Omental fat pad (tissue), 4 donors: ENCODE measurements around the gene MAPK10. TPM values are rescaled to one million over a fixed set of nuclear protein-coding genes. Genes with fewer than 3 reads are reported as not detected.

Experiments
- ATAC-seq: fragments of 150-250 bp; one replicate; pipeline ENCODE4 v1.9.1; 2016; ENCODE audit warnings: mild to moderate bottlenecking, moderate library complexity; ENCODE audit not compliant: low FRiP score
- DNase-seq: peaks from one replicate; pipeline ENCODE4 v3.0.0-alpha.2; 2019; ENCODE audit warnings: low spot score
- total RNA-seq, 4 donors: library from RNA; depleted of rRNA; stranded (reverse); fragments of >200 nt; gene quantifications; one replicate each; pipeline ENCODE4 v1.1.0, GENCODE V29; 2016
- TF ChIP-seq, protein P1 (sequence below), 3 donors: fragments of 450-650 bp; IDR thresholded peaks; one replicate each; pipeline ENCODE4 v1.5.1; 2016 to 2017; ENCODE audit warnings: antibody characterized with exemption in 3 of 3, mild to moderate bottlenecking in 3 of 3, moderate library complexity in 2 of 3

MAPK10 gene
- total RNA-seq, 4 donors from 2014 or later: 38.5 to 51.3 (median 41.4) TPM

GRCh38 chr4:86307432-86307831, 52.4 kb downstream of the MAPK10 start:
- TF ChIP-seq, protein P1, sequence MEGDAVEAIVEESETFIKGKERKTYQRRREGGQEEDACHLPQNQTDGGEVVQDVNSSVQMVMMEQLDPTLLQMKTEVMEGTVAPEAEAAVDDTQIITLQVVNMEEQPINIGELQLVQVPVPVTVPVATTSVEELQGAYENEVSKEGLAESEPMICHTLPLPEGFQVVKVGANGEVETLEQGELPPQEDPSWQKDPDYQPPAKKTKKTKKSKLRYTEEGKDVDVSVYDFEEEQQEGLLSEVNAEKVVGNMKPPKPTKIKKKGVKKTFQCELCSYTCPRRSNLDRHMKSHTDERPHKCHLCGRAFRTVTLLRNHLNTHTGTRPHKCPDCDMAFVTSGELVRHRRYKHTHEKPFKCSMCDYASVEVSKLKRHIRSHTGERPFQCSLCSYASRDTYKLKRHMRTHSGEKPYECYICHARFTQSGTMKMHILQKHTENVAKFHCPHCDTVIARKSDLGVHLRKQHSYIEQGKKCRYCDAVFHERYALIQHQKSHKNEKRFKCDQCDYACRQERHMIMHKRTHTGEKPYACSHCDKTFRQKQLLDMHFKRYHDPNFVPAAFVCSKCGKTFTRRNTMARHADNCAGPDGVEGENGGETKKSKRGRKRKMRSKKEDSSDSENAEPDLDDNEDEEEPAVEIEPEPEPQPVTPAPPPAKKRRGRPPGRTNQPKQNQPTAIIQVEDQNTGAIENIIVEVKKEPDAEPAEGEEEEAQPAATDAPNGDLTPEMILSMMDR (IDR thresholded peaks at IDR 0.05): no peak
- ATAC-seq: no peak
- no peak for DNase-seq

DNA sequence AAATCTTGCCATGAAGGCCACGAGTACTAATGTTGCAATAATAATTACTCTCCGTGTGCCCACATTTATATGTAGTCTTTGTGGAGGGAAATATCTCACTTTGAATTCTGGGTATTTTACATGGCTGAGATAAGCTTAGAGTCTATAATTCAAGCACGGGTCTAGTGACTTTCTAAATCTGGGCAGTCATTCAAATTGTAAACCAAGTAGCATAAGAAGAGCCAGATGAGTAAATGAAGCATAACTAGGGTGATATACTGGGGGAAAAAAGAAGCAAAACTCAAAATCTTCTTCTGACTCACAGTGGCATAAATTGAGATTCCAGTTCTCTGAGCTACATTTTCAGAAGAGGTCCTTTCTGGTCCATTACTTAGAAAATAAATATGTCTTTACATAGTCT, 53.0 kb downstream of the MAPK10 start:
- TF ChIP-seq, protein P1 (IDR thresholded peaks at IDR 0.05): no peak
- DNase-seq: no peak
- ATAC-seq: no peak

DNA sequence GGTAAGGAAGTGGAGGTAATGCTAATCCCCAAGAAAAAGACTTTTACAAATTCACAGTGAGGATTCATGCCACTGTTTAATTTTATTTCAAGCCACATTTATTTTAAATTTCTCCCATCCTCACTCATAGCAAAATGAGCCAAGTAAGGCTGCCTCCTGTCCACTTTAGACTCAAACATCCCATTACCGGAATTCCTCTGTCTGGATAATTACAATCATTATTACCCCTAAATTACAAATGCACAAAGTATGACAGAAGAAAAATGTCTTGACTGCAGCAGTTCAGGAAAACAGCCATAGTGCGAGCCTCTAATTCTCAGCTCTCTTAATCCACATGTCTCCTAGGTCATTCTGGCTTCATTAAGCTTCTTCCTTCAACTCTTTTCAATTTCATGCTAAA, 57.0 kb downstream of the MAPK10 start:
- DNase-seq: no peak
- TF ChIP-seq, protein P1 (IDR thresholded peaks at IDR 0.05): no peak

DNA sequence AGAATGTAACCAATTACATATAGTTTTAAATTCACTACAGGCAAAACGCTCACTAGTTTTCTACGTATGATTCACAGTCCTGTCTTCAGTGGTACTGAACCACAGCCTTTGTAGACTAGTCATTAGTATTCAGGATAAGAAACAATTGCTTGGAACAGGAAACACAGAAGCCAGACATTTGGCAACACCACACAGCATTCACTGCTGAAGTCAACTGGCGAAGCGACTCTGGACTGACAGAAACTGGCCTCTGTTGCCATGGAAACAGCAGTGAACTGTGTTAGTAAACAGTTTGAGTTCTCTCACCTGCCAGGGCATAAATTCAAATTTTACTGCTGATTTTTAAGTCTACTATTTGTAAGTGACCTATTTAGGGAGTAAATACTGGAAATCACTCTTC, 57.6 kb downstream of the MAPK10 start:
- DNase-seq (no peak), ATAC-seq (no peak)
- TF ChIP-seq, protein P1 (IDR thresholded peaks at IDR 0.05): no peak

More for the DNA sequence above, 57.0 kb downstream of the MAPK10 start:
- no peak for ATAC-seq

GRCh38 chr4:86300516-86300915, 59.3 kb downstream of the MAPK10 start:
- TF ChIP-seq, protein P1 (IDR thresholded peaks at IDR 0.05): no peak
- no peak for DNase-seq
- no peak for ATAC-seq

GRCh38 chr4:86296865-86297264, 63.0 kb downstream of the MAPK10 start:
- DNase-seq: no peak
- no peak for ATAC-seq
- TF ChIP-seq, protein P1 (IDR thresholded peaks at IDR 0.05): no peak

DNA sequence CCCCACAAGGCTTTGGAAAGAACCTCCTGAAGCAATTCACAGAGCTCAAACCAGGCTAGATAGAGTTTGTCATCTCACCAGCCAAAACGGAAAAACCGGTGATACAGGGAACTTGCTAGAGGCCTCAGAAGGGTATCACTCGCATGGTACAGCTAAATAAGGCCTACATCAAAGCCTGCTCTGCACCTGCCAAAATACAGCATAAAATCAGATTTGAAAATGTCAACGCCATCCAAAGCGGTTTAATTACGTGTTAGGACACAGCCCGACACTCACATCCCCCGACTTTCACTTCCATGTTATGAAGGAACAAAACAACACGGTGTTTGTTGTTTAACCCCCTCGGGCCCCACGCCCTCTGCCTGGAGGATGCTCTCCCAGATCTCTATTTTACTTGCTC, 65.0 kb downstream of the MAPK10 start:
- TF ChIP-seq, protein P1 (IDR thresholded peaks at IDR 0.05): no peak
- no peak for DNase-seq
- ATAC-seq: no peak
